Measurements from ENCODE around the gene PRELP.

DNA sequence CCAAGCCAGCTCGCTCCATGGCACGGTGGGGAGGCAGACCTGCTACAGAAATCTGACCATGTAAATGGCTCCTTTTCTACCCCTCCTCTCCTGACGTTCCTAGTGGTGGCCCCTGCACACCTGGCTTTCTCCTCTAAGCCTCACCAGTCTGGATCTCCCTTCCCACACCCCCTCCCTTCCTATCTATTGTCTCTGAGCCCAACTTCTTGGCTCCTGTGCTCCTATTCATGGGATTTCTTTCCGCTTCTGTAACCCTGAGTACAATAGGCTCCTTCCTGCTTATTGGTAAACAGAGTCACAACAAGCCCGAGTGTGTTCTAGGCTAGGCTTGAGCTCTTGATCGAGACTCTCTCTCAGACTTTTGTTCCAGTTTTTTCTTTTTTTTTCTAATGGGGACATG, 35.9 kb downstream of the PRELP start:
- no peak for TF ChIP-seq CTCF (IDR thresholded peaks at IDR 0.05)
- TF ChIP-seq POLR2A (IDR thresholded peaks at IDR 0.05) = no peak
- no peak for TF ChIP-seq EP300 (IDR thresholded peaks at IDR 0.05)
